Measurements from ENCODE around the gene MTHFD2.
A peak's percentile ranks its signal among the peaks of the same experiment; 100 is the strongest.
"Not testable (repeated sequence)": the region's sequence is repeated elsewhere in the genome, so short reads cannot be mapped to it uniquely, and the experiment has no call there.

Gene MTHFD2

GRCh38 chr2:74198461-74199274, at the start of gene MTHFD2:
Gene MTHFD2 (plus strand): TSS chr2:74198615. CDS start chr2:74198642, 27 bp downstream.
- peak; percentile 88 for DNase-seq (ENCODE audit: low read depth)

GRCh38 chr2:74149247-74149525, 49.2 kb upstream of the MTHFD2 start:
- no peak for DNase-seq (ENCODE audit: low read depth)

GRCh38 chr2:74149570-74150319, 48.7 kb upstream of the MTHFD2 start:
- DNase-seq (ENCODE audit: low read depth): no peak

- no peak for DNase-seq (ENCODE audit: low read depth)
These were observed 45.5 kb upstream of the MTHFD2 start for GRCh38 chr2:74152954-74153353.

GRCh38 chr2:74155830-74156229, 42.6 kb upstream of the MTHFD2 start:
- DNase-seq (ENCODE audit: low read depth): no peak

GRCh38 chr2:74162951-74163350, 35.5 kb upstream of the MTHFD2 start:
- DNase-seq (ENCODE audit: low read depth): no peak

- DNase-seq (ENCODE audit: low read depth): no peak
These were observed 33.7 kb upstream of the MTHFD2 start for GRCh38 chr2:74164761-74165160.

GRCh38 chr2:74168739-74169138, 29.7 kb upstream of the MTHFD2 start:
- DNase-seq (ENCODE audit: low read depth): no peak

GRCh38 chr2:74174909-74175308, 23.5 kb upstream of the MTHFD2 start:
- no peak for DNase-seq (ENCODE audit: low read depth)

- DNase-seq (ENCODE audit: low read depth): no peak
These were observed 20.7 kb upstream of the MTHFD2 start for GRCh38 chr2:74177696-74178095.

GRCh38 chr2:74178211-74179062, 20.0 kb upstream of the MTHFD2 start, which contains the start of gene MOB1A:
Gene MOB1A (minus strand): TSS chr2:74178879. CDS start chr2:74178674, 205 bp downstream.
- DNase-seq (ENCODE audit: low read depth): peak; percentile 96

GRCh38 chr2:74179063-74179865, 19.2 kb upstream of the MTHFD2 start:
- no peak for DNase-seq (ENCODE audit: low read depth)

- no peak for DNase-seq (ENCODE audit: low read depth)
These were observed 16.7 kb upstream of the MTHFD2 start for GRCh38 chr2:74181739-74182138.

- DNase-seq (ENCODE audit: low read depth): no peak
These were observed 14.5 kb upstream of the MTHFD2 start for GRCh38 chr2:74183878-74184277.

- DNase-seq (ENCODE audit: low read depth): no peak
These were observed 12.4 kb upstream of the MTHFD2 start for GRCh38 chr2:74186038-74186437.

GRCh38 chr2:74186706-74187105, 11.7 kb upstream of the MTHFD2 start:
- DNase-seq (ENCODE audit: low read depth): not testable (repeated sequence)

GRCh38 chr2:74188018-74188601, 10.3 kb upstream of the MTHFD2 start:
- no peak for DNase-seq (ENCODE audit: low read depth)

GRCh38 chr2:74188696-74189095, 9.7 kb upstream of the MTHFD2 start:
- no peak for DNase-seq (ENCODE audit: low read depth)

- no peak for DNase-seq (ENCODE audit: low read depth)
These were observed 6.6 kb upstream of the MTHFD2 start for GRCh38 chr2:74191596-74192380.

- DNase-seq (ENCODE audit: low read depth): no peak
These were observed 3.6 kb upstream of the MTHFD2 start for GRCh38 chr2:74194799-74195198.
